Neural progenitor cell (in vitro differentiated cells): ENCODE measurements around the gene C1QA.

Experiments used
- CTCF ChIP-seq: fragments of 200-600 bp; sonication (generic); IDR thresholded peaks from 2 replicates; pipeline ENCODE4 v1.5.1; 2017; ENCODE audit warnings: antibody characterized with exemption, mild to moderate bottlenecking
- EZH2 ChIP-seq: fragments of 200-600 bp; sonication (generic); IDR thresholded peaks from 2 replicates; pipeline ENCODE4 v1.6.1; 2017; ENCODE audit warnings: antibody characterized with exemption, mild to moderate bottlenecking, moderate library complexity

- TF ChIP-seq CTCF (no peak), EZH2 (no peak)
These were observed 44.3 kb downstream of the C1QA start for GRCh38 chr1:22680726-22681125.
